GM12873 (cell line): ENCODE measurements around the gene SRRM1.

ENCODE experiments used
- TF ChIP-seq, protein P1 (sequence below): IDR thresholded peaks from 2 replicates; pipeline ENCODE4 v1.5.1; 2012; ENCODE audit warnings: low read depth, mild to moderate bottlenecking, moderate library complexity, low read length, control low read depth; ENCODE audit not compliant: insufficient read depth; ENCODE audit errors: missing control alignments

Gene SRRM1

DNA sequence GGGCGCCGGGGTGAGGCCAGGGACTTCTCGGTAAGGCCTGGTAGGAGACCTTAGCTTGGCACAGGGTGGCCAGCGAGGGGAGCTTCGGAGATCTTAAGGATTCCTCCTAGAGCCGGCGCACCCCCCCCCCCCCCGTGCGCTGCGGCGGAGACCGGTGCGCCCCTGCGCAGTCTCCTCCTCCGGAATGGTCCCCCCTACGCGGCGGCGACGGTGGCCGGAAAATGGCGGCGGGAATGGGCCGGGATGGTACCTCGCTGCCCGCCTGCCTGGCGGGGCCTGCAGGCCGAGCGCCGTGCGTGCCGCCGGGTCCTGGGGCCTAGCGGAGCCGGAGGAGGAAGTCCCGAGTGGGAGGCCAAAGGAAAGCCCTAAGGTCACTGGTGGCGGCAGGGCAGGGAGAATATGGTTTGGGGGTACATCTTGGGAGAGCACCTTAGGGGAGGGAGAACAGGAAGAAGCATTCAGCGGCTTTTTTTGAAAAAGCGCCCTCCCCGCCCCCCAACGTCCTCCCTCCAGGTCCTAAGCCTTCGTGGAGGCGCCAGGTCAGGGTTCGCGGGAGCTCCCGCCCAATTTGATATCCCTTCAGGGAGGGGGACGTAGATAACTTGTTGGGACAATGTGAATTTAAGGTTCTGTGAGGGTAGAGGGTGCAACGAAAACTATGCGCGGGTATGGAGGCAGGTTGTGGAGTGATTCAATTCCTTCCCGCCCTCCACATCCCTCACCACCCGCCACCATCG, 429 bp downstream of the SRRM1 start:
- TF ChIP-seq, protein P1, sequence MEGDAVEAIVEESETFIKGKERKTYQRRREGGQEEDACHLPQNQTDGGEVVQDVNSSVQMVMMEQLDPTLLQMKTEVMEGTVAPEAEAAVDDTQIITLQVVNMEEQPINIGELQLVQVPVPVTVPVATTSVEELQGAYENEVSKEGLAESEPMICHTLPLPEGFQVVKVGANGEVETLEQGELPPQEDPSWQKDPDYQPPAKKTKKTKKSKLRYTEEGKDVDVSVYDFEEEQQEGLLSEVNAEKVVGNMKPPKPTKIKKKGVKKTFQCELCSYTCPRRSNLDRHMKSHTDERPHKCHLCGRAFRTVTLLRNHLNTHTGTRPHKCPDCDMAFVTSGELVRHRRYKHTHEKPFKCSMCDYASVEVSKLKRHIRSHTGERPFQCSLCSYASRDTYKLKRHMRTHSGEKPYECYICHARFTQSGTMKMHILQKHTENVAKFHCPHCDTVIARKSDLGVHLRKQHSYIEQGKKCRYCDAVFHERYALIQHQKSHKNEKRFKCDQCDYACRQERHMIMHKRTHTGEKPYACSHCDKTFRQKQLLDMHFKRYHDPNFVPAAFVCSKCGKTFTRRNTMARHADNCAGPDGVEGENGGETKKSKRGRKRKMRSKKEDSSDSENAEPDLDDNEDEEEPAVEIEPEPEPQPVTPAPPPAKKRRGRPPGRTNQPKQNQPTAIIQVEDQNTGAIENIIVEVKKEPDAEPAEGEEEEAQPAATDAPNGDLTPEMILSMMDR = no peak

DNA sequence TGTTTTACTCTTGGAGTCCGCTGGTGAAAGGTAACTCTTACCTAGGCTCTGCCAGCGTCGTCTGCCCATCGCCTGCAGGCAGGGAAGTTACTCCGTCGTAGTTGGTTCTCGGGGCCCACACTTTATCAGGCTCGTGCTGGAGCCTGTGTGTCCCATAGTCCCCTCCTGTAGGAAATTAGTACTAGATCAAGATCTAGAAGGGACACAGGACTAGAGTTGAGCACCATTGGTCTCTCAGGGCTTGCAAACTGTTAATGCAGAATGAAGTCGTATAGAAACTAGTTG, 940 bp downstream of the SRRM1 start:
- TF ChIP-seq, protein P1 = no peak

DNA sequence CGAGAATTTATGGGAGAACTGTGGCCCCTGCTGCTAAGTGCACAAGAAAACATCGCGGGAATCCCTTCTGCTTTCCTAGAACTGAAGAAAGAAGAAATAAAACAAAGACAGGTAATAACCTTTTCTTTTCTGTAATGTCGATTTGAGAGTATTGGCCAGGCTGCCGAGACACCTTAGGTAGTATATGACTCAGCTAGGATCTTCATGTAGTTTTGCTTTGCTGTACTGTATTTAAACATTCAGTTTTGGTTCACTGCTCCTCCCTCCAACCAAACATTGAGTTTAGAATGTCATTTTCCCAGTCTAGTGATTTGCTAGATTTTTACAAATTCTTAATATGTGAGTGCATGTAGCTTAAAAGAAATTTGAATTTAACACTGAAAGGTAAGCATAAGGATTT, 5.8 kb downstream of the SRRM1 start:
- TF ChIP-seq, protein P1 = no peak

DNA sequence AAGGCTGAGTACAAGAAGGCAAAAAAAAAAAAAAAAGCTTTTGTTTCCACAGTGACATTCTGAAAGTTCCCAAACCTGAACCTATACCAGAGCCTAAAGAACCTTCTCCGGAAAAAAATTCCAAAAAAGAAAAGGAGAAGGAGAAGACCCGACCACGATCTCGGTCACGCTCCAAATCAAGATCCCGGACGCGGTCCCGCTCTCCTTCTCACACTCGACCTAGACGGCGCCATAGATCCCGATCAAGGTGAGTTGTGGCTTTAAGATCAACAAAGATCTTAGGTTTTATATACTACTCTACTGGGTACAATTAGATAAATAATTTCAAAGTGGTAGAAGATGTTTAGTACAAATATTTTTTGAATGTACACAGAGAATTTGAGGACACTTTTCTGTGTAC, 9.3 kb downstream of the SRRM1 start:
- TF ChIP-seq, protein P1 = no peak

DNA sequence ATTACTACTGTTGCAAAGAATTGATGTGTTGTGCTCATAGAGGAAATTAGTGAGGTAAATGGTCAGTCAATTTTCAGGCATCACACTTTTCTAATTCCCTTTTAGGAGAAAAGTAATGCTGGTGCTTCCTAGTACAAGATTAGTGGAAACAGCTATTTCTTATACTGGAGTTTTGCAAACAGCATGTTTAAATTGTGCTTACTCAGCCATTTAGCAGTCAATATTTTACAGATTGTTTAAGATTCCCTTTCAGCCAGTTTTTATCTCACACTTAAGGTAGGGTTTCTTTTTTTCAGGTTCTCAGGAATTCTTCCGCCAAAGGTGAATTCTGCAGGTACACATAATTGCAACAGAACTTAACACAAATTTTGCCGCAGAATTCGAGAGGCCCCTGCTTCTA, 10.9 kb downstream of the SRRM1 start:
- TF ChIP-seq, protein P1 = no peak

DNA sequence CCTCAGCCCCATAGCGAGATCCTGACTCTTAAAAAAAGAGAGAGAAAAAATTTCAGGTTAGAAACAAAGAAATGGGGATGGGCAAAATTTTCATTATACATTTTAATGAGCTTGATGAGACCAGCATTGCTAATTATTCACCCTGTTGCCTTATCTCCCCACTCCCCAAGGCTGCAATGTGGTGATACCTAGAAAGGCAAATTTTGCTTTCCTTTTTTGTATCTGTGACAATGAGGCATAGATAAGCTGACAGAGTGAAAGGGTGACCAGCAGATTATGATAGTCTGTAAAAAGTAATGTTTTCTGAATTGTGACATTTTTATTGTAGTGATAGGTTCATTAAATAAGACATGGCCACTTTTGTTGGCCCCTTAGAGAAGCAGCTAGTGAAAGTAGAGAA, 12.9 kb downstream of the SRRM1 start:
- TF ChIP-seq, protein P1 = no peak

DNA sequence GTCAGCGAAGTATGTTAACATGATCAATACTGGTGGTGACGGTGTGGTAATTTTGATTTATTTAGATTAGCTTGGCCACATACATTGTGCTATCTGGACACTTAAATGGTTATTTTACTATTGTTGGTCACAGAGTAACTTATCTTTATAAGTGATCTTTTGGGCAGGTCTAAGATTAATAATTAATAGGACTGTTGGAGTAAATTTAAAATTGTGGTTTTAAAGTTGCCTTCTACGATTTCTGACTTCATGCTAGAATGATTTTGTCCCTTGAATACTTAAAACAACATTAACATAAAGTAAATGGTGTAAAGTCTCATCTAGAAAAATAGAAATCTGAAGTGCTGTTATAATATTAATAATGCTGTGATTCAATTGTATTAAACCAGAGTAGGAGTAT, 14.7 kb downstream of the SRRM1 start:
- TF ChIP-seq, protein P1 = no peak
